NCI-H128 (cell line): ENCODE measurements around the gene PATJ.
"Not testable (repeated sequence)": the region's sequence is repeated elsewhere in the genome, so short reads cannot be mapped to it uniquely, and the experiment has no call there.

Experiments used
- DNase-seq: peaks from one replicate; lab custom pipeline; 2025; ENCODE audit not compliant: unreplicated experiment; lab: John Stamatoyannopoulos, UW

Gene PATJ

GRCh38 chr1:61875198-61875597, 132.9 kb downstream of the PATJ start:
- DNase-seq: no peak

DNA sequence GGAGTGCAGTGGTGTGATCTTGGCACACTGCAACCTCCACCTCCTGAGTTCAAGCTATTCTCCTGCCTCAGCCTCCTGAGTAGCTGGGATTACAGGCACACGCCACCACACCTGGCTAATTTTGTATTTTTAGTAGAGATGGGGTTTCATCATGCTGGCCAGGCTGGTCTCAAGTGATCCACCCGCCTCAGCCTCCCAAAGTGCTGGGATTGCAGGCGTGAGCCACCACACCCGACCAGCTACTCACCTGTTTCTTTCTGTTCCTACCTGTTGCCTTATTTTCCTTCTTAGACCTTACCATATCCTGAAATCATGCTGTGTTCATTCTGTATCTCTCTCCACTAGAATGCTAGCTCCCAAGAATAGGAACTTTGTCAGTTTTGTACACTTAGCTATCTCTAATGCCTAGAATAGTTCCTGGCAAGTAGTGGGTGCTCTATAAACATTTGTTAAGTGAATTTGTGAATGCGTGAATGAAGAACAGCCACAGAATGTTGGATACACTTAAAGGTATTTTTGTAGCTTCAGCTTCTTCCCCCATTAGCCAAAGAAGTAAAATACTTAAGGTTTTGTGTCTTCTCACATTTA, 137.7 kb downstream of the PATJ start:
- not testable (repeated sequence) for DNase-seq

GRCh38 chr1:61887076-61887867, 145.0 kb downstream of the PATJ start:
- DNase-seq: peak; percentile 90

DNA sequence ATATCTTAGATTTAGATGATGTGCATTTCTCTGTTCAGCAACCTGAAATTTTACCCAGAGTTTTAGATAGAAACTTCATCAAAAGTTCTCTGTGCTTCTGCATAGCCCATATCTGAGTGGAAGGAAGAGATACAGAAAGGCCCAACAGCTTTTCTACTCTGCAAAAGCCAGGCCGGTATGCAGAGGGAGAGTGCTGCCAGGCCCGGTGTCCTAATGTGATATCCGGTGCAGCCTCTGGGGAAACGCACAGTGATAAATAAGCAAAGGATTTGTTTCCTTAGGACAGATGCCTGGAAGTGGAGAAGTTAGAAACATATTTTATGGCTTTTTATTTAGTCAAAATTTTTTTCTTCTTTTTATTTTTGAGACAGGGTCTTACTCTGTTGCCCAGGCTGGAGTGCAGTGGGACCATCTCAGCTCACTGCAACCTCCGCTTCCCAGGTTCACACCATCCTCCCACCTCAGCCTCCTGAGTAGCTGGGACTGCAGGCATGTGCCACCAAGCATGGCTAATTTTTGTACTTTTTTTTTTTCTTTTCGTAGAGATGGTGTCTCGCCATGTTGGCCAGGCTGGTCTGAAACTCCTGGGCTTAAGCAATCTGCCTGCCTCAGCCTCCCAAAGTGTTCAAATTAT, 145.8 kb downstream of the PATJ start:
- DNase-seq: no peak

DNA sequence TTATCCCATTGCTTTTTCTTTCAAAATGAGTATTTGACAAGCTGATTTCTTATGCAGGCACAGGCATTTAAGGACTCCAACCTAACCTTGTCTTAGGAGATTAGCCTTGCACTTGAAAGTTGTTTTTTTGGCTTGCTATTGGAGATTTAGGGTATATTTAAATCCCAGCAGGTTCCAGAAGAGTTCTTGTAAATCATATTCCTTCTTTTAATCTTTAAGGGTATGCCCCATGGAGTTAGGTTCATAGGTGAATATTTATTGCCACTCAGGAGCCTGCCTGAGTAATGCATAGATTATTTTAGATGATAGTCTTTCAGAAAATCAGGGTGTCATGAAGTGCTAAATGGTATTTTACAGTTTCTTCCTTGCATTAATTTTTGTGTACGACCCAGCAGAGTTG, 146.5 kb downstream of the PATJ start:
- DNase-seq: no peak

DNA sequence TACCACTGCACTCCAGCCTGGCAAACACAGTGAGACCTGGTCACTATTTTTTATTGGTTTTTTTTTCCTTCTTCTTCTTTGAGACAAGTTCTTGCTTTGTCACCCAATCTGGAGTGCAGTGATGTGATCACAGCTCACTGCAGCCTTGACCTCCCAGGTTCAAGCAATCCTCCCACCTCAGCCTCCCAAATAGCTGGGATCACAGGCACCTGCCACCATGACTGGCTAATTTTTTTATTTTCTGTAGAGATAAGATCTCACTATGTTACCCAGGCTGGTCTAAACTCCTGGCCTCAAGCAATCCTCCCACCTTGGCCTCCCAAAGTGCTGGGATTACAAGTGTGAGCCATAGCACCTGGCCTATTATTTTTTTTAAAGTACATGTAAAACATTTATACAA, 148.2 kb downstream of the PATJ start:
- DNase-seq: not testable (repeated sequence)

GRCh38 chr1:61892977-61893376, 150.7 kb downstream of the PATJ start:
- DNase-seq: no peak

DNA sequence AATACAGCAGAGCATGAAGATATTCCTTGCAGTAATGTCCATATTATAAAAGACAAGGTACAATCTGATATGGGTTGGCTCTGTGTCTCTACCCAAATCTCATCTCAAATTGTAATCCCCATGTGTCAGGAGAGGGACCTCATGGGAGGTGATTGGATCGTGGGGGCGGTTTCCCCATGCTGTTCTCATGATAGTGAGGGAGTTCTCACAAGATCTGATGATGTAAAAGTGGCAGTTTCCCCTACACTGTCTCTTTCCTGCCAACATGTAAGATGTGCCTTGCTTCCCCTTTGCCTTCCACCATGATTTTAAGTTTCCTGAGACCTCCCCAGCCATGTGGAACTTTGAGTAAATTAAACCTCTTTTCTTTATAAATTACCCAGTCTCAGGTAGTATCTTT, 152.0 kb downstream of the PATJ start:
- not testable (repeated sequence) for DNase-seq

DNA sequence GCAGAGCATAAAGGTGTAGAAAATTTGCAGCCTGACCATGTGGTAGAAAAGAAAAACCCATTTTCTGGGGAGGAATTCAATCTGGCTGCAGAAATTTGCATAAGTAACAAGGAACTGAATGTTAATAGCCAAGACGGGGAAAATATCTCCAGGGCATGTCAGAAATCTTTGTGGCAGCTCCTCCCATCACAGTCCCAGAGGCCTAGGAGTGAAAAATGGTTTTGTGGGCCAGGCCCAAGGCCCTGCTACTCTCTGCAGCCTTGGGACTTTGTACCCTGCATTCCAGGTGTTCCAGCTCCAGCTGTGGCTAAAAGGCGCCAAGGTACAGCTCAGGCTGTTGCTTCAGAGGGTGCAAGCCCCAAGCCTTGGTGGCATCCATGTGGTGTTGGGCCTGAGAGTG, 152.9 kb downstream of the PATJ start:
- DNase-seq: no peak

- DNase-seq: no peak
These were observed 156.4 kb downstream of the PATJ start for GRCh38 chr1:61898658-61899057.

DNA sequence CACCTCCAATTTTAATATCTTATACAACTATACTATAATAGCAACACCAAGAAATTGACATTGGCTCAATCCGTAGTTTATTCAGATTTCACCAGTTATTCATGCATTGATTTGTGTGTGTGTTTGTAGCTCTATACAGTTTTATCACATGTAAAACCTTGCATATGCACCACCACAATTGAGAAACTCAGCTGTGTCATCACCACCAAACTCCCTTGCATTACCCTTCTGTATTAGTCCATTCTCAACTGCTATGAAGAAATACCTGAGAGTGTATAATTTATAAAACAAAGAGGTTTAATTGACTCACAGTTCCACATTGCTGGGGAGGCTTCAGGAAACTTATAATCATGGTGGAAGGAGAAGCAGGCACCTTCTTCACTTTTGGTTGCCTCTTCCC, 162.1 kb downstream of the PATJ start:
- DNase-seq: no peak

GRCh38 chr1:61907102-61907501, 164.8 kb downstream of the PATJ start:
- DNase-seq: no peak

GRCh38 chr1:61910035-61910434, 167.8 kb downstream of the PATJ start:
- no peak for DNase-seq

DNA sequence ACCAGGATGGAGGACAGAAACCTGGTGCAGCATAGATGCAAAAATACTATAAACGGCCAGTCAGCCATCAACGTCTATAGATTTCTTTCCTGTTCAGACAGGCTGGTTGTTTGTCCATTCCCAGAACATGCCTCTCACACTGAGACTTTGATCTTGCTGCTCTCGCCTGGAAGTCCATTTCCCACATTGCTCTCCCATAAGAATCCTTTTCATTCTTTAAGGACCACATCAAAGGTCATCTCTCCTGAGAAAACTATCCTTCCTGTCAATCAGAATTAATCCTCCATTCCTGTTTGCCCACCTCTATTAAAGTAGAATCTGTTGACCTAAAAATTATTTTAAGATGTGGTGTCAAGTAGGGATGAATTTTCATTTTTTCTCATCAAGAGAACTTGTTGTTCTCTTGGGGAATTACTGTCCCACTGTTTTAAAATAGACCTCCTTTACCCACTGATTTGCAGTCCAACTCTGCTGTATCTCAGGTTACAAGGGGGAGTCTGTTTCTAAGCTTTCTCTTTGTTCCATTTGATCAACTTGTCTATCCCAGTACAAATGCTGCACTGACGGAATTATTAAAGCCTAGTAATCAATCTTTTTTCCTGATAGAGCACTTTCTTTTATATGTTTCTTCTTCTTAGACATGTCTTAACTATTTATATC, 172.7 kb downstream of the PATJ start:
- no peak for DNase-seq

- no peak for DNase-seq
These were observed 179.2 kb downstream of the PATJ start for GRCh38 chr1:61921435-61921834.

DNA sequence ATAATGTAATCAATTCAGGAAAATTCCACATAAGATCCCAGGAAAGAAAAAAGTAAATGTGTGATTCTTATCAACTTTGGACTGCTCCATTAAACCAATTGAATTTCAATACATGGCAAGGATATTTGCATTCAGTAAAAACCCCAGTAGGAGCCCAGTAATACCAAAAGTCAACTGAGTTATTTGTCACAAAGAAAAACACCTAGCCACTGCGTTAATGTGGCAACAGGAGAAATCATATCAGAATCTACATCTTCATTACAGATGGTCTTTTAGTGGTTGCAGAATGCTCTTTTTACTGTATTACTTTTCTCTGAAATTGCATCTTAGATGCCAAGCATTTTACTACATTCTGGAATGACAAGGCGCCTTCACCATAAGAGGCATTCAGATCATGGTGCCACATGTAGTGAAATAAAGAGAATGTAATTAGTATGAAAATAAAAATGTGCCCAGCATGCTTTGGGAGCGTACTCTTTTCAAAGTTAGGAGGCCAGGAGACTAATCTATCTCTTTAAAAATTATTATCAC, 180.7 kb downstream of the PATJ start:
- DNase-seq: no peak

- DNase-seq: no peak
These were observed 183.5 kb downstream of the PATJ start for GRCh38 chr1:61925591-61926298.

DNA sequence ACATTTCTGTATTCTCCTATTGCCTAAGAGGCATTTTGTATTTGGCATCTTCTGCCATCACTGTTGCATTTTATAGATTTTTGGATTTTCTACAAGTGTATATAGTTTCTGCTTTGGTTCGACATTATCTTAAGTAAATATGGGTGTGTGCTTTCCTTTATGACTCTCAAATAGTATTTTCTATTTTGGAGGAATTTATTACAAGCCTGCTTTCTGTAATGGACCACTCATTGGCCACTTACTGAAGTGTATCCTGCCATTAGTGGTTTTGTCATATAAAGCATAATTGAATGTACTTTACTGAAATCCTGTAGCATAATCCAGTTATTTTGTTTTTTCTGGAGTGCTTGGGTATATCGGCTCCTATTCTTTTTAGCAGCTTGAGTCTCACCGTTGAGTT, 184.3 kb downstream of the PATJ start:
- no peak for DNase-seq

DNA sequence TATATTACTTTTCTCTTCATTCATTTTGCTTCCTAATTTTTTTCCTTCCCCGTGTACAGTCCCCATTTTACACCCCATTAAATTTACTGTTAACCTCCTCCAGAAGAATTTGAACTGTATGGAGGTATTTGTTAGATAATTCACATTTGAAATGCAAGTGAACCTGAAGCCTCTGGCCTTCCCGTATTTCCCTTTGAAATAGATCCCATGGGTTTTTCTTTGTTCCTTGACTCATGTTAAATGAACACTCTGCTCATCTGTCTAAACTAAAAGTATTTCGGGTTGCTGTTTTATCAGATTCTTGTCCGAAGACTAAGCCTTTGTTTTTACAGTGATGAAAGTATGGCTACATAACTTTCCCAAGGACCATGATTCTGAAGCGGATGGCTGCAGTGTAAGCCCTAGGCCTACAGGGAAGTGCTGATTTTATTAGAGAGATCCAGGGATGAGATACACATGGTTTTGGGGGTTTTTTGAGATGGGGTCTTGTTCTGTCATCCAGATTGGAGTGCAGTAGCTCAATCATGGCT, 187.9 kb downstream of the PATJ start:
- DNase-seq: no peak

DNA sequence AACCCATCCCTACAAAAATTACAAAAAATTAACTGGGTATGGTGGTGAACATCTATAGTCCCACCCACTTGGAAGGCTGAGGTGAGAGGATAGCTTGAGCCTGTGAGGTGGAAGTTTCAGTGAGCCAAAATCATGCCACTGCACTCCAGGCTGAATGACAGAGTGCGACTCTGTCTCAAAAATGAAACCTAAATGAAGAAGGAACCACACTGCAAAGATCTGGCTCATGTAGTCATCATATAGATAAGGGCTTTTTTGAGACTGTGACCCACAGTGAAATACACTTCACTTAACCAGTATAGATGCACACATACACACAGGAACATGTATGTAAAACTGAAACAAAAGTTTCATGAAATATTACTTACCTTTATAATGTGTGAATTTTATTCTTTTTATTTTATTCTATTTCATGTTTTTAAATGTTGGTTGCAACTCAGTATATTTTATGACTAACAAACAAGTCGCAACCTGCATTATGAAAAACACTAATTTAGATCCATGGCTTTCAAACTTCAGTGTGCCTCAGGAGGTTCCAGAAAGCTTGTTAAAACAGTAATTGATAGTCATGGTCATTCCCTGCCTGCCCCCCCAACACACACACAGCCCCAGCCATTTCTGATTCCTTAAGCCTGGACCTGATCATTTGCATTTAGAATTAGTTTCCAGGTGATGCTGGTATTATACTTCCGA, 189.5 kb downstream of the PATJ start:
- no peak for DNase-seq
